GM12892 (cell line): Measurements from ENCODE around the gene NFIB.

ENCODE experiments used
- POLR2A ChIP-seq: IDR thresholded peaks from 2 replicates; pipeline ENCODE4 v1.6.1; 2011; ENCODE audit warnings: low read depth, low read length, control low read depth
- POLR2AphosphoS5 ChIP-seq: IDR thresholded peaks from 2 replicates; pipeline ENCODE4 v1.6.1; 2011; ENCODE audit warnings: low read depth, low read length, control low read depth
- TAF1 ChIP-seq: IDR thresholded peaks from 2 replicates; pipeline ENCODE4 v1.6.1; 2011; ENCODE audit warnings: low read depth, mild to moderate bottlenecking, control low read depth, low read length, borderline replicate concordance

- TF ChIP-seq POLR2A: no peak
- TF ChIP-seq POLR2AphosphoS5: no peak
- TF ChIP-seq TAF1: no peak
Measured at GRCh38 chr9:14270358-14271092, 43.4 kb downstream of the NFIB start.
